ENCODE results near the gene CXorf66. TPM values are rescaled to one million over a fixed set of nuclear protein-coding genes. Genes with fewer than 3 reads are reported as not detected.
"Not testable (repeated sequence)": the region's sequence is repeated elsewhere in the genome, so short reads cannot be mapped to it uniquely, and the experiment has no call there.

CXorf66 gene
- total RNA-seq (not detected), polyA plus RNA-seq (not detected)
- long read RNA-seq, donor 1: 0 reads
- long read RNA-seq, donor 2: 0 reads
- long read RNA-seq, donor 3: 0 reads
- long read RNA-seq, donor 4: 0 reads

DNA sequence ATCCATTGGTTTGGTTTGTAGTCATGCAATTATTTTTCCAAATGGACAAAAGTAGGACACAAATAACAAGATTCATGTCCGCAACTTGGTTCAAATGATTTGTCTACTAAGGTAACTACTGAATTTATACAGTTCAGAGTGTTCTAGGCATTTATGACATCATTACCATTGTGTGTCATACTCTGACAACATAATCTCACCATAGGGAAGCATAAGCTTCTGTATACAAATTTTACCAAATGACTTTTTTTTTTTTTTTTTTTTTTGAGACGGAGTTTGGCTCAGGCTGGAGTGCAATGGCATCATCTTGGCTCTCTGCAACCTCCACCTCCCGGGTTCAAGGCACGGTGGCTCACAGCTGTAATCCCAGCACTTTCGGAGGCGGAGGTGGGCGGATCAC, at the start of gene CXorf66:
Gene CXorf66 (minus strand): TSS at position 101 of the 400 bp plus-strand sequence. CDS start 25 bp downstream, at position 76.
- H3K27me3 ChIP-seq (ENCODE audit: control insufficient read depth, insufficient read depth): no peaks in the 10 kb centered on the region
- H3K4me3 ChIP-seq (ENCODE audit: low read length): no peak within 1 kb of the TSS
- intact Hi-C loops (cut with DNase I): no loop called here
- no peaks in the 10 kb centered on the region for H3K9me3 ChIP-seq (ENCODE audit: control insufficient read depth, low read length)
- H3K4me1 ChIP-seq (ENCODE audit: control insufficient read depth, insufficient read depth, low read length): no peaks in the 10 kb centered on the region
- DNase-seq: no peak
- WGBS: 91% methylated on average over 7 of the region's 7 CpGs
- no peak for ATAC-seq
- H3K27ac ChIP-seq (ENCODE audit: low read length): no peak within 1 kb of the TSS

DNA sequence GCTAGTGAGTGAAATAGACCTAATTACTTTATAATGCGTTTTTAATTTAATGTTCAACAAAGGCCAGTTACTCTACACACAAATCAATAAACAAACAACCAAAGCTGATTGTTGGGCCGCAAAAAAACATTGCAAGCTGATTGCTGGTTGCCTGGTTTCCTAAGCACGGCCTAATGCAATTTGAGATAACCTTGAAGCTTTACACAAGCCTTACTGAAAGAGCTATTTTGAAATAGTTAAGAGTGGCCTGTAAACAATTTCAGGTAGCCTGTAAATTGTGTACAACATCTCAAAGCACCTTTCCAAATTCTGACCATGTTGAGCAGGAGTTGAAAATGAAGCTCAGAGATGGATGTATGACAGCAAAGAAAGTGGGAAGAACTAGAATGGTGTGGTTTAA, 17.5 kb upstream of the CXorf66 start:
- Histone ChIP-seq H3K4me1 (ENCODE audit: control insufficient read depth, insufficient read depth, low read length) (no peaks in the 10 kb centered on the region), H3K9me3 (ENCODE audit: control insufficient read depth, low read length) (no peaks in the 10 kb centered on the region), H3K27ac (ENCODE audit: low read length) (no peak overlapping the region), H3K27me3 (ENCODE audit: control insufficient read depth, insufficient read depth) (no peaks in the 10 kb centered on the region), H3K4me3 (ENCODE audit: low read length) (no peak overlapping the region)
- WGBS: 87% methylated on average over 3 of the region's 3 CpGs
- DNase-seq (no peak), ATAC-seq (no peak)
- intact Hi-C loops (cut with DNase I): no loop called here

GRCh38 chrX:139974471-139974870, 9.2 kb upstream of the CXorf66 start:
- WGBS: 64% methylated on average over 3 of the region's 3 CpGs
- intact Hi-C loops (cut with DNase I): no loop called here
- H3K4me1 ChIP-seq (ENCODE audit: control insufficient read depth, insufficient read depth, low read length): no peaks in the 10 kb centered on the region
- no peak overlapping the region for H3K4me3 ChIP-seq (ENCODE audit: low read length)
- H3K27me3 ChIP-seq (ENCODE audit: control insufficient read depth, insufficient read depth): no peaks in the 10 kb centered on the region
- H3K27ac ChIP-seq (ENCODE audit: low read length): no peak overlapping the region
- ATAC-seq (no peak), DNase-seq (no peak)
- no peaks in the 10 kb centered on the region for H3K9me3 ChIP-seq (ENCODE audit: control insufficient read depth, low read length)

GRCh38 chrX:139972629-139973624, 7.6 kb upstream of the CXorf66 start:
- ATAC-seq (no peak), DNase-seq (no peak)
- H3K4me3 ChIP-seq (ENCODE audit: low read length): no peak overlapping the region
- no peaks in the 10 kb centered on the region for H3K9me3 ChIP-seq (ENCODE audit: control insufficient read depth, low read length)
- no peaks in the 10 kb centered on the region for H3K4me1 ChIP-seq (ENCODE audit: control insufficient read depth, insufficient read depth, low read length)
- H3K27ac ChIP-seq (ENCODE audit: low read length): no peak overlapping the region
- no peaks in the 10 kb centered on the region for H3K27me3 ChIP-seq (ENCODE audit: control insufficient read depth, insufficient read depth)
- WGBS: 63% methylated on average over 6 of the region's 6 CpGs
- intact Hi-C loops (cut with DNase I): no loop called here

DNA sequence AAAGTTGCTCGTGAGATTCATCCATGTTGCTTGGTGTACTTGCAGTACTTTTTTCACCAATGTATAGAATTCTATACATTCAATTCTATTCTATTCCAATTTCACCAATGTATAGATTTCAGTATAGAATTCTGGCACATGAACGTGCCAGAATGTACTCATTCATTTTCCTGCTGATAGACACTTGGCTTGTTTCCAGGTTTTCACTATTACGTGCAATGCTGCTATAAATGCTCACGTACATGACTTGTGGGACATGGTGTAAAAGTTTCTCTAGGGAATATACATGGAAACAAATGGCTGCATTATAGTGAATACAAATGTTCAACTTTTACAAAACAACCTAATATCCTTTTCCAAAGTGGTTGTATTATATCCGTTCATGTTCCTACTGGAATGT, 6.8 kb upstream of the CXorf66 start:
- no peak overlapping the region for H3K27ac ChIP-seq (ENCODE audit: low read length)
- H3K4me1 ChIP-seq (ENCODE audit: control insufficient read depth, insufficient read depth, low read length): no peaks in the 10 kb centered on the region
- intact Hi-C loops (cut with DNase I): no loop called here
- ATAC-seq: no peak
- no peaks in the 10 kb centered on the region for H3K9me3 ChIP-seq (ENCODE audit: control insufficient read depth, low read length)
- 46% methylated on average over 5 of the region's 5 CpGs for WGBS
- no peak overlapping the region for H3K4me3 ChIP-seq (ENCODE audit: low read length)
- H3K27me3 ChIP-seq (ENCODE audit: control insufficient read depth, insufficient read depth): no peaks in the 10 kb centered on the region
- DNase-seq: no peak

- no peak for ATAC-seq
- WGBS: 26% methylated on average over 10 of the region's 10 CpGs
- Histone ChIP-seq H3K27ac (ENCODE audit: low read length) (no peak overlapping the region), H3K27me3 (ENCODE audit: control insufficient read depth, insufficient read depth) (no peaks in the 10 kb centered on the region), H3K9me3 (ENCODE audit: control insufficient read depth, low read length) (no peaks in the 10 kb centered on the region), H3K4me3 (ENCODE audit: low read length) (no peak overlapping the region), H3K4me1 (ENCODE audit: control insufficient read depth, insufficient read depth, low read length) (no peaks in the 10 kb centered on the region)
- intact Hi-C loops (cut with DNase I): no loop called here
- DNase-seq: no peak
Observed at GRCh38 chrX:139971394-139971749, 6.1 kb upstream of the CXorf66 start.

DNA sequence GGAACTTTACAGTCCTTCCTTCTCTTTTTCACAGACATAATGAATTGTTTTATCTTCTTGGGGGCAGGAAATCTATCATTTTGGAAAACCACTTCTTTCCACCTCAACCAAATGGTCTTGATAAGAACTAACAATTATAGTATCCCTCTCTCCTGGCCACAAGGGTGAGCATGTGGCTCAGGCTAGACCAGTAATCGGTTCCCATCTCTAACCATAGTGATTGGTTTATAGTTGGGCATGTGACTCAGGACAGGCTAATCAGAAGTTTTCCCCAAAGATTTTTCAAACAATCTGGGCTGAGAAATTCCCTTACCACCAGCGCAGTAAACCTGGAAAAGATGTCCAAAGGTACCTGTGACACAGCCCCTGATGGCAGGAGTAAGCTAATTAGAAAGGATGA, 4.0 kb upstream of the CXorf66 start:
- no peak overlapping the region for H3K4me3 ChIP-seq (ENCODE audit: low read length)
- H3K4me1 ChIP-seq (ENCODE audit: control insufficient read depth, insufficient read depth, low read length): no peaks in the 10 kb centered on the region
- H3K27me3 ChIP-seq (ENCODE audit: control insufficient read depth, insufficient read depth): no peaks in the 10 kb centered on the region
- DNase-seq (no peak), ATAC-seq (no peak)
- no peak overlapping the region for H3K27ac ChIP-seq (ENCODE audit: low read length)
- intact Hi-C loops (cut with DNase I): no loop called here
- no peaks in the 10 kb centered on the region for H3K9me3 ChIP-seq (ENCODE audit: control insufficient read depth, low read length)
- 76% methylated on average over 2 of the region's 2 CpGs for WGBS

DNA sequence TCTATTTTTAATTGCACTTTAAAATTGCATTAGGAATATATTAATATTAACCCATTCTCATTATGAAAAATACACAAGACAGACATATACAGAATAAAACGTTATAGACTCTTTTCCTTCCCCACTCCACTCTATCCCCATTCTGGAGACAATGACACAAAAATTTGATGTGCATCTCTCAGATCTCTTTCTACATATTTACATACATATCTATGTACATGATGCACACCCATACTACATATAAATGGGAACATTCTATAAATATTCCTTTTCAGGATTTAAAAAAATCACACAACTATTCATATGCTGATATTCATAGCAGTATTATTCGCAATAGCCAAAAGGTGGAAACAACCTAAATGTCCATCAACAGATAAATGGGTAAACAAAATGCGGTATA, 2.4 kb upstream of the CXorf66 start:
- ATAC-seq (no peak), DNase-seq (no peak)
- intact Hi-C loops (cut with DNase I): no loop called here
- Histone ChIP-seq H3K9me3 (ENCODE audit: control insufficient read depth, low read length) (no peaks in the 10 kb centered on the region), H3K4me1 (ENCODE audit: control insufficient read depth, insufficient read depth, low read length) (no peaks in the 10 kb centered on the region), H3K4me3 (ENCODE audit: low read length) (no peak overlapping the region), H3K27ac (ENCODE audit: low read length) (no peak overlapping the region), H3K27me3 (ENCODE audit: control insufficient read depth, insufficient read depth) (no peaks in the 10 kb centered on the region)
- WGBS: 84% methylated on average over 3 of the region's 3 CpGs

- no peak for ATAC-seq
- no peak overlapping the region for H3K4me3 ChIP-seq (ENCODE audit: low read length)
Observed at GRCh38 chrX:139967300-139967699, 2.0 kb upstream of the CXorf66 start.

DNA sequence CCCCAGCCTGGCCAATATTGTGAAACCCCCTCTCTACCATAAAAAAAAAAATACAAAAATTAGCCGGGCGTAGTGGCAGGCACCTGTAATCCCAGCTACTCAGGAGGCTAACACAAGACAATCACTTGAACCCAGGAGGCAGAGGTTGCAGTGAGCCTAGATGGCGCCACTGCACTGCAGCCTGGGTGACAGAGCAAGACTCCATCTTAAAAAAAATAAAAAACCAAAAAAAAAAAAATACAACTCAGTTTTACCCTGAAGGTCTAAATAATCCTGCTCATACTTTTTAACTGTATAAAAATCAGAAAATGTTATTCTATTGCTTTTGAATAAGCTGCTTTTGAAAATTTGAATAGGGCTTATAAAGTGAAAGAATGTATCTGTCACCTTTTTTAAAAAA, 838 bp upstream of the CXorf66 start:
- DNase-seq; intact Hi-C loops (cut with DNase I); ATAC-seq; H3K27ac ChIP-seq (ENCODE audit: low read length); H3K27me3 ChIP-seq (ENCODE audit: control insufficient read depth, insufficient read depth); H3K9me3 ChIP-seq (ENCODE audit: control insufficient read depth, low read length); H3K4me1 ChIP-seq (ENCODE audit: control insufficient read depth, insufficient read depth, low read length); H3K4me3 ChIP-seq (ENCODE audit: low read length): not testable (repeated sequence)
- 74% methylated on average over 3 of the region's 3 CpGs for whole genome bisulfite sequencing

More at GRCh38 chrX:139967300-139967699, 2.0 kb upstream of the CXorf66 start:
- Histone ChIP-seq H3K9me3 (ENCODE audit: control insufficient read depth, low read length) (no peaks in the 10 kb centered on the region), H3K4me1 (ENCODE audit: control insufficient read depth, insufficient read depth, low read length) (no peaks in the 10 kb centered on the region), H3K27me3 (ENCODE audit: control insufficient read depth, insufficient read depth) (no peaks in the 10 kb centered on the region), H3K27ac (ENCODE audit: low read length) (no peak overlapping the region)
- no peak for DNase-seq
- 73% methylated on average over 4 of the region's 4 CpGs for WGBS
- intact Hi-C loops (cut with DNase I): no loop called here

GRCh38 chrX:139961091-139961490, 4.2 kb downstream of the CXorf66 start:
- DNase-seq; H3K4me3 ChIP-seq (ENCODE audit: low read length); H3K4me1 ChIP-seq (ENCODE audit: control insufficient read depth, insufficient read depth, low read length); H3K27ac ChIP-seq (ENCODE audit: low read length); ATAC-seq; intact Hi-C loops (cut with DNase I); H3K9me3 ChIP-seq (ENCODE audit: control insufficient read depth, low read length); H3K27me3 ChIP-seq (ENCODE audit: control insufficient read depth, insufficient read depth): not testable (repeated sequence)
- 50% methylated on average over 2 of the region's 2 CpGs for WGBS
